GM12892 (cell line): ENCODE results near the gene BST1.

ENCODE experiments used
- POLR2A ChIP-seq: IDR thresholded peaks from 2 replicates; pipeline ENCODE4 v1.6.1; 2011; ENCODE audit warnings: low read depth, low read length, control low read depth
- POLR2AphosphoS5 ChIP-seq: IDR thresholded peaks from 2 replicates; pipeline ENCODE4 v1.6.1; 2011; ENCODE audit warnings: low read depth, low read length, control low read depth
- TAF1 ChIP-seq: IDR thresholded peaks from 2 replicates; pipeline ENCODE4 v1.6.1; 2011; ENCODE audit warnings: low read depth, mild to moderate bottlenecking, control low read depth, low read length, borderline replicate concordance

- TF ChIP-seq POLR2A (no peak), POLR2AphosphoS5 (no peak), TAF1 (no peak)
Measured at GRCh38 chr4:15695240-15695699, 7.6 kb upstream of the BST1 start.
